Natural killer cell (primary cell): ENCODE data around the gene ZRANB1. TPM values are rescaled to one million over a fixed set of nuclear protein-coding genes. Genes with fewer than 3 reads are reported as not detected.
A peak's percentile ranks its signal among the peaks of the same experiment; 100 is the strongest.

Experiments
- ATAC-seq, 3 donors: fragments of 150-1000 bp in 2 of 3; fragments of 200-7000 bp in 1 of 3; cut with Tn5 transposase; 1 replicate in 1 of 3; 2 replicates in 2 of 3; pipeline ENCODE4 v1.10.0; 2021; ENCODE audit warnings: mild to moderate bottlenecking in 2 of 3, moderate library complexity in 2 of 3
- DNase-seq, 2 donors: peaks; one replicate each; pipeline versions ENCODE4 v3.0.0 to v3.0.0-alpha.2; 2013 to 2021; ENCODE audit warnings: mixed read lengths in 1 of 2
- H3K27ac ChIP-seq: one replicate; pipeline ENCODE4 v1.5.1; 2013; ENCODE audit warnings: mild to moderate bottlenecking, low read length
- H3K27me3 ChIP-seq: one replicate; pipeline ENCODE4 v1.6.1; 2013; ENCODE audit warnings: low read length; ENCODE audit not compliant: control insufficient read depth, insufficient read depth
- H3K36me3 ChIP-seq: one replicate; pipeline ENCODE4 v1.6.1; 2013; ENCODE audit warnings: low read length; ENCODE audit not compliant: control insufficient read depth, insufficient read depth
- H3K4me1 ChIP-seq: one replicate; pipeline ENCODE4 v1.6.1; 2013; ENCODE audit warnings: low read length; ENCODE audit not compliant: control insufficient read depth, insufficient read depth
- H3K4me3 ChIP-seq: one replicate; pipeline ENCODE4 v1.5.1; 2013; ENCODE audit warnings: low read length
- H3K9me3 ChIP-seq: one replicate; pipeline ENCODE4 v1.6.1; 2013; ENCODE audit warnings: low read length; ENCODE audit not compliant: control insufficient read depth, insufficient read depth
- H3K27ac Mint-ChIP-seq, 2 donors: one replicate each; pipeline ENCODE4 v1.8.0; 2022; ENCODE audit warnings: mild to moderate bottlenecking in 2 of 2, mixed read lengths in 2 of 2, moderate library complexity in 1 of 2
- H3K27me3 Mint-ChIP-seq, 2 donors: one replicate each; pipeline ENCODE4 v1.8.0; 2022; ENCODE audit warnings: low read depth in 2 of 2, mixed read lengths in 2 of 2
- H3K36me3 Mint-ChIP-seq: one replicate; pipeline ENCODE4 v1.8.0; 2022; ENCODE audit warnings: mixed read lengths
- H3K4me1 Mint-ChIP-seq, 2 donors: one replicate each; pipeline ENCODE4 v1.8.0; 2022; ENCODE audit warnings: mixed read lengths in 2 of 2
- H3K4me3 Mint-ChIP-seq: one replicate; pipeline ENCODE4 v1.8.0; 2022; ENCODE audit warnings: mild to moderate bottlenecking, moderate library complexity, mixed read lengths
- H3K9me3 Mint-ChIP-seq, 2 donors: one replicate each; pipeline ENCODE4 v1.8.0; 2022; ENCODE audit warnings: mixed read lengths in 2 of 2
- WGBS: methylation state at CpG from one replicate; pipeline ENCODE4 v1.1.7; 2013; ENCODE audit warnings: missing lambda C conversion rate; ENCODE audit not compliant: insufficient coverage; 5-methylcytosine and 5-hydroxymethylcytosine counted together
- intact Hi-C: fragments of 100-400 bp; cut with micrococcal nuclease; formaldehyde crosslinking; loops from one replicate; pipeline ENCODE4 v1.14.2; 2022
- total RNA-seq, 4 donors: library from RNA; stranded (reverse); fragments of 120-200 nt in 1 of 4; gene quantifications; one replicate each; pipeline versions ENCODE4 v1.2.3 to v1.2.4, GENCODE V29; 2013 to 2022
- TF ChIP-seq, protein P1 (sequence below): fragments of 200-600 bp; IDR thresholded peaks from one replicate; pipeline ENCODE4 v1.8.0; 2022; ENCODE audit warnings: antibody characterized with exemption

The ZRANB1 gene
- total RNA-seq, 3 donors from 2014 or later (not counting 1 experiment from before 2014, with no cell fraction given), result 18.0 to 20.5 (median 18.8) TPM

- H3K4me1 ChIP-seq, result no peaks in the 10 kb centered on the region
- no peaks in the 10 kb centered on the region for H3K9me3 ChIP-seq
- DNase-seq, result no peak
- Mint-ChIP-seq H3K4me3 (no peak overlapping the region), H3K27ac (peak overlapping the region; percentile 21 to 27), H3K4me1 (peaks cover 6 to 8% of the 10 kb centered on the region in 2 donors), H3K36me3 (peaks cover 4% of the 10 kb centered on the region), H3K27me3 (no peaks in the 10 kb centered on the region), H3K9me3 (no peaks in the 10 kb centered on the region)
- intact Hi-C loops, result loop anchor here (5.0 kb wide), 1 partner anchor 348 kb away; no protein-coding TSS in a partner anchor
- no peaks in the 10 kb centered on the region for H3K27me3 ChIP-seq
- peaks cover 82% of the 10 kb centered on the region for H3K36me3 ChIP-seq
- no peak overlapping the region for H3K27ac ChIP-seq
- H3K4me3 ChIP-seq, result no peak overlapping the region
- ATAC-seq, result no peak
- TF ChIP-seq, protein P1, sequence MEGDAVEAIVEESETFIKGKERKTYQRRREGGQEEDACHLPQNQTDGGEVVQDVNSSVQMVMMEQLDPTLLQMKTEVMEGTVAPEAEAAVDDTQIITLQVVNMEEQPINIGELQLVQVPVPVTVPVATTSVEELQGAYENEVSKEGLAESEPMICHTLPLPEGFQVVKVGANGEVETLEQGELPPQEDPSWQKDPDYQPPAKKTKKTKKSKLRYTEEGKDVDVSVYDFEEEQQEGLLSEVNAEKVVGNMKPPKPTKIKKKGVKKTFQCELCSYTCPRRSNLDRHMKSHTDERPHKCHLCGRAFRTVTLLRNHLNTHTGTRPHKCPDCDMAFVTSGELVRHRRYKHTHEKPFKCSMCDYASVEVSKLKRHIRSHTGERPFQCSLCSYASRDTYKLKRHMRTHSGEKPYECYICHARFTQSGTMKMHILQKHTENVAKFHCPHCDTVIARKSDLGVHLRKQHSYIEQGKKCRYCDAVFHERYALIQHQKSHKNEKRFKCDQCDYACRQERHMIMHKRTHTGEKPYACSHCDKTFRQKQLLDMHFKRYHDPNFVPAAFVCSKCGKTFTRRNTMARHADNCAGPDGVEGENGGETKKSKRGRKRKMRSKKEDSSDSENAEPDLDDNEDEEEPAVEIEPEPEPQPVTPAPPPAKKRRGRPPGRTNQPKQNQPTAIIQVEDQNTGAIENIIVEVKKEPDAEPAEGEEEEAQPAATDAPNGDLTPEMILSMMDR, result no peak
- 93% methylated on average over 21 of the region's 21 CpGs for WGBS
Measured at GRCh38 chr10:124993736-124994451, 52.0 kb downstream of the ZRANB1 start.

GRCh38 chr10:124994573-124995473 lies 52.9 kb downstream of the ZRANB1 start:
- intact Hi-C loops, result loop anchor here (5.0 kb wide), 1 partner anchor 347 kb away; no protein-coding TSS in a partner anchor
- ATAC-seq (no peak), DNase-seq (no peak)
- Histone ChIP-seq H3K36me3 (peaks cover 83% of the 10 kb centered on the region), H3K27ac (no peak overlapping the region), H3K9me3 (no peaks in the 10 kb centered on the region), H3K4me3 (no peak overlapping the region), H3K4me1 (peaks cover 2% of the 10 kb centered on the region), H3K27me3 (no peaks in the 10 kb centered on the region)
- TF ChIP-seq, protein P1, result no peak
- WGBS, result 94% methylated on average over 31 of the region's 31 CpGs
- Mint-ChIP-seq H3K27ac (peak overlapping the region in 1 of 2 donors; percentile 21), H3K4me3 (no peak overlapping the region), H3K9me3 (no peaks in the 10 kb centered on the region), H3K27me3 (no peaks in the 10 kb centered on the region), H3K4me1 (peaks cover 3 to 4% of the 10 kb centered on the region in 2 donors), H3K36me3 (no peaks in the 10 kb centered on the region)

DNA sequence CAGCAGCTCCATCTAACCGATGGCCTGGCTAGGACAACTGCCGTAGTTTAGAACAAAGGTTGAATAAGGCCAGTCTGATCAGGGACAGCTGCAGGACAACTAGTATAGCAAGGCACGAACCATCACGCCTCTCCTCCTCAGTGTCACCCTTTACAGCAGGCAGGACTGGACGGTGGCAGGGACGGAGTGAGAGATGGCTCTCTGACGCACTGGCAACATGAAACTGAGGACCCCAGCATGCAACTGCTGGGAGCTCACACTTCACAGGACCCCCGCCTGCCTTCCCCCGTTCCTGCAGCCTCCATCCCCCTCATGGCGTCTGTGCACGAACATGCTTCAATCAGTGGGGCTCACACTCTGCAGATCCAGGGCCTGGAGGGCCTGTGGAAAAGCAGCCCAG lies 53.7 kb downstream of the ZRANB1 start:
- H3K27ac ChIP-seq, result no peak overlapping the region
- H3K36me3 ChIP-seq, result peaks cover 85% of the 10 kb centered on the region
- H3K9me3 Mint-ChIP-seq, result no peaks in the 10 kb centered on the region
- 96% methylated on average over 11 of the region's 11 CpGs for WGBS
- no peak overlapping the region for H3K4me3 ChIP-seq
- H3K27ac Mint-ChIP-seq, result no peak overlapping the region
- H3K4me1 ChIP-seq, result peaks cover 10% of the 10 kb centered on the region
- H3K27me3 Mint-ChIP-seq, result no peaks in the 10 kb centered on the region
- H3K9me3 ChIP-seq, result no peaks in the 10 kb centered on the region
- H3K4me3 Mint-ChIP-seq, result no peak overlapping the region
- TF ChIP-seq, protein P1, result no peak
- ATAC-seq (no peak), DNase-seq (no peak)
- peaks cover 9% of the 10 kb centered on the region in 2 donors for H3K4me1 Mint-ChIP-seq
- no peaks in the 10 kb centered on the region for H3K36me3 Mint-ChIP-seq
- H3K27me3 ChIP-seq, result no peaks in the 10 kb centered on the region
- intact Hi-C loops, result no loop called here
